Measurements from ENCODE around the gene DEXI.

DEXI gene

GRCh38 chr16:10935226-10935915, 6.9 kb downstream of the DEXI start:
- TF ChIP-seq FOXP2 (optimal IDR thresholded peaks at IDR 0.05; ENCODE audit: control extremely low read depth, extremely low read length, insufficient read depth) = no peak
- TF ChIP-seq POLR2AphosphoS5 (IDR thresholded peaks at IDR 0.05; ENCODE audit: borderline replicate concordance, low read depth, low read length) = no peak
- TF ChIP-seq EZH2 (IDR thresholded peaks at IDR 0.05) = no peak
- no peaks in the 10 kb centered on the region for H3K36me3 ChIP-seq (ENCODE audit: insufficient read depth, low read length)
- H3K9ac ChIP-seq (ENCODE audit: insufficient read length) = no peak overlapping the region
- DNase-seq (ENCODE audit: low read depth, low spot score) = no peak
- H3K9me3 ChIP-seq (ENCODE audit: low read depth, low read length) = no peaks in the 10 kb centered on the region
- H3K27ac ChIP-seq = no peak overlapping the region
- H3K4me3 ChIP-seq = no peak overlapping the region

- DNase-seq (ENCODE audit: low read depth, low spot score) = no peak
- TF ChIP-seq EZH2 (IDR thresholded peaks at IDR 0.05) = no peak
- no peak for TF ChIP-seq FOXP2 (optimal IDR thresholded peaks at IDR 0.05; ENCODE audit: control extremely low read depth, extremely low read length, insufficient read depth)
- TF ChIP-seq POLR2AphosphoS5 (IDR thresholded peaks at IDR 0.05; ENCODE audit: borderline replicate concordance, low read depth, low read length) = no peak
- no peaks in the 10 kb centered on the region for H3K36me3 ChIP-seq (ENCODE audit: insufficient read depth, low read length)
- H3K9ac ChIP-seq (ENCODE audit: insufficient read length) = no peak overlapping the region
- H3K9me3 ChIP-seq (ENCODE audit: low read depth, low read length) = no peaks in the 10 kb centered on the region
- no peak overlapping the region for H3K4me3 ChIP-seq
- no peak overlapping the region for H3K27ac ChIP-seq
These were observed 7.8 kb downstream of the DEXI start for GRCh38 chr16:10934325-10935107.

- Histone ChIP-seq H3K27ac (no peak overlapping the region), H3K36me3 (ENCODE audit: insufficient read depth, low read length) (no peaks in the 10 kb centered on the region), H3K4me3 (no peak overlapping the region), H3K9ac (ENCODE audit: insufficient read length) (no peak overlapping the region), H3K9me3 (ENCODE audit: low read depth, low read length) (no peaks in the 10 kb centered on the region)
- DNase-seq (ENCODE audit: low read depth, low spot score) = no peak
- TF ChIP-seq POLR2AphosphoS5 (IDR thresholded peaks at IDR 0.05; ENCODE audit: borderline replicate concordance, low read depth, low read length) = no peak
- no peak for TF ChIP-seq FOXP2 (optimal IDR thresholded peaks at IDR 0.05; ENCODE audit: control extremely low read depth, extremely low read length, insufficient read depth)
- no peak for TF ChIP-seq EZH2 (IDR thresholded peaks at IDR 0.05)
These were observed 8.4 kb downstream of the DEXI start for GRCh38 chr16:10933865-10934264.

DNA sequence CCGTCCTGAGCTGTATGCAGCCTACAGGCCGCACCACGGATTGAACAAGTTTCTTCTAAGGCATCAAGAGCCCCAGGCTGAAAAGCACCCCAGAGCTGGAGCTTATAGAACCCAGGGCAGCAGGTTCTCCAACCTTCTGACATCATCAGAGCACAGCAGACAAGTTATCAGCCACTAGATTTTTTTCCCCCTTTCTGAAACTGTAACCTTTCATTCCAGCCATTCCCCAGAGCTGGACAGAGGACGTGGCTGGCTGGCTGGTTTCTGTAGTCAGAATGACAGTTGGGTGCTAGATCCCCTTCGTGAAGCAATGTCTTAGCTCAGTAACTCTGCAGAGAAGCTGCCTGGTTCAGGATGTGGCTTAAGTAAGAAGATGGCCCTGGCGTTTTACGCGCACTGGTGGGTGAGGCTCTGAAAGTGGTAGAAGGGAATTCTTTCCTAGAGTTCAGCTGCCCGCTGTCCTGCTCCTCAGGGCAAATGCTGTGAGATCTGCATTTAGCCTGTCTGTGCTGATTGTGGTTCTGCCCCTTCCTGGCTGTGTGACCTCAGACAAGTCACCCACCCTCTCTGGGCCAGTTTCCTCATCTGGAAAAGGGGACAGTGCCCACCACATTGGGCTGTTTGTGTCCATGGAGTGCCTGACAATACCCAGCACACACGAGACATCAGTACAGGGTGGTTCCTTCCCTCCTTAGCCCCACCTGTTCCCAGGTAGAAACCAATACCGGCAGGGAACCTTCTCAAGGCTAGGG, 9.1 kb downstream of the DEXI start:
- Histone ChIP-seq H3K36me3 (ENCODE audit: insufficient read depth, low read length) (no peaks in the 10 kb centered on the region), H3K9ac (ENCODE audit: insufficient read length) (no peak overlapping the region), H3K9me3 (ENCODE audit: low read depth, low read length) (no peaks in the 10 kb centered on the region), H3K4me3 (no peak overlapping the region), H3K27ac (no peak overlapping the region)
- DNase-seq (ENCODE audit: low read depth, low spot score) = no peak
- no peak for TF ChIP-seq EZH2 (IDR thresholded peaks at IDR 0.05)
- TF ChIP-seq FOXP2 (optimal IDR thresholded peaks at IDR 0.05; ENCODE audit: control extremely low read depth, extremely low read length, insufficient read depth) = no peak
- no peak for TF ChIP-seq POLR2AphosphoS5 (IDR thresholded peaks at IDR 0.05; ENCODE audit: borderline replicate concordance, low read depth, low read length)

DNA sequence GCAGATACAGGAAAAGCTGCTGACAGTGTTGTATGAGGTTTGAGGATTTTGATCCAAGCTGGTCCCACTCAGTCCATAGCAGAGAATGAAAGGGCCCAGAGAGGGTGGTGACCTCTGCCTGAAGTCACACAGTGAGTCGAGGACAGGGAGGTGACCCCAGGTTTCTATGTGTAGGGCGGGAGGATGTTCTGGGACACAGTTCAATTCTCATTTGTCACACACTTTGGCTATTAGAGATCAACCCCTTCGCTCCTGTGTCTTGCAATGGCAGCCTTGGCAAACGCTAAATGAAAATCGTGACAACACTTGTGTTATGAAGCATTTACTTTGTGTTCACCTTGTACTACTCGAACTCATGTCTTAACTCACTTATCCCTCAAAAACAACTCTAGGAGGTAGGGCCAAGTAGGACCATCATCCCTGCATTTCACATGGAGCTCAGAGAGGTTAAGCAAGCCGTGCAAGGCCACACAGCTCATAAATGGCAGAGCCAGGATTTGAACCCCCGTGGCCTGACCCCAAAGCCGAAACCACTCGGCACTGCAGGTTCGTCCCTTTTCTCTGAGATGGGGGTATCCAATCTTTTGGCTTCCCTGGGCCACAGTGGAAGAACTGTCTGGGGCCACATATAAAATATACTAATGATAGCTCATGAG, 10.2 kb downstream of the DEXI start:
- Histone ChIP-seq H3K4me3 (no peak overlapping the region), H3K27ac (no peak overlapping the region), H3K9me3 (ENCODE audit: low read depth, low read length) (no peaks in the 10 kb centered on the region), H3K9ac (ENCODE audit: insufficient read length) (no peak overlapping the region), H3K36me3 (ENCODE audit: insufficient read depth, low read length) (no peaks in the 10 kb centered on the region)
- no peak for DNase-seq (ENCODE audit: low read depth, low spot score)
- TF ChIP-seq EZH2 (IDR thresholded peaks at IDR 0.05) (no peak), POLR2AphosphoS5 (IDR thresholded peaks at IDR 0.05; ENCODE audit: borderline replicate concordance, low read depth, low read length) (no peak), FOXP2 (optimal IDR thresholded peaks at IDR 0.05; ENCODE audit: control extremely low read depth, extremely low read length, insufficient read depth) (no peak)

- H3K4me3 ChIP-seq = no peak overlapping the region
These were observed 11.1 kb downstream of the DEXI start for GRCh38 chr16:10931134-10931533.

GRCh38 chr16:10930755-10931093, 11.5 kb downstream of the DEXI start:
- no peak overlapping the region for H3K9ac ChIP-seq (ENCODE audit: insufficient read length)
- TF ChIP-seq EZH2 (IDR thresholded peaks at IDR 0.05) (no peak), POLR2AphosphoS5 (IDR thresholded peaks at IDR 0.05; ENCODE audit: borderline replicate concordance, low read depth, low read length) (no peak), FOXP2 (optimal IDR thresholded peaks at IDR 0.05; ENCODE audit: control extremely low read depth, extremely low read length, insufficient read depth) (no peak)

More at GRCh38 chr16:10931134-10931533, 11.1 kb downstream of the DEXI start:
- H3K36me3 ChIP-seq (ENCODE audit: insufficient read depth, low read length) = no peaks in the 10 kb centered on the region
- no peak for TF ChIP-seq EZH2 (IDR thresholded peaks at IDR 0.05)
- no peak overlapping the region for H3K9ac ChIP-seq (ENCODE audit: insufficient read length)
- H3K27ac ChIP-seq = no peak overlapping the region
- H3K9me3 ChIP-seq (ENCODE audit: low read depth, low read length) = no peaks in the 10 kb centered on the region
- no peak for DNase-seq (ENCODE audit: low read depth, low spot score)

More at GRCh38 chr16:10930755-10931093, 11.5 kb downstream of the DEXI start:
- Histone ChIP-seq H3K9me3 (ENCODE audit: low read depth, low read length) (no peaks in the 10 kb centered on the region), H3K36me3 (ENCODE audit: insufficient read depth, low read length) (no peaks in the 10 kb centered on the region), H3K27ac (no peak overlapping the region), H3K4me3 (no peak overlapping the region)
- DNase-seq (ENCODE audit: low read depth, low spot score) = no peak
